HepG2 (cell line): ENCODE results near the gene FRMD8. TPM values are rescaled to one million over a fixed set of nuclear protein-coding genes. Genes with fewer than 3 reads are reported as not detected.

Experiments
- EHMT2 ChIP-seq: fragments of 200-600 bp; sonication (generic); IDR thresholded peaks from 2 replicates; pipeline ENCODE4 v1.7.0; 2017; ENCODE audit warnings: antibody characterized with exemption, low read depth, low read length, borderline replicate concordance
- GLI4 ChIP-seq: sonication (generic); formaldehyde crosslinking; IDR thresholded peaks from 2 replicates; pipeline ENCODE4 v1.5.1; 2020; ENCODE audit warnings: missing genetic modification reagents, mild to moderate bottlenecking, moderate library complexity, borderline replicate concordance
- HMGA1 ChIP-seq: sonication (generic); formaldehyde crosslinking; conservative IDR thresholded peaks from 2 replicates; pipeline ENCODE4 v1.4.0; 2020; ENCODE audit warnings: missing genetic modification reagents
- KMT2A ChIP-seq: sonication (generic); formaldehyde crosslinking; IDR thresholded peaks from 2 replicates; pipeline ENCODE4 v1.4.0; 2020; ENCODE audit warnings: missing genetic modification reagents
- NFIB ChIP-seq: sonication (generic); formaldehyde crosslinking; IDR thresholded peaks from 2 replicates; pipeline ENCODE4 v1.9.0; 2021; ENCODE audit warnings: missing genetic modification reagents, mild to moderate bottlenecking, borderline replicate concordance
- PAF1 ChIP-seq: IDR thresholded peaks from 2 replicates; pipeline ENCODE4 v1.6.1; 2016; ENCODE audit warnings: missing genetic modification reagents, missing compliant biosample characterization
- SKI ChIP-seq: fragments of 450-650 bp; IDR thresholded peaks from one replicate; pipeline ENCODE4 v1.6.1; 2018; ENCODE audit warnings: mild to moderate bottlenecking; ENCODE audit not compliant: partially characterized antibody
- SOX6 ChIP-seq, 2 experiments: fragments of 450-650 bp in 1 of 2; sonication (generic) in 1 of 2; formaldehyde crosslinking in 1 of 2; IDR thresholded peaks; 2 replicates each; pipeline versions ENCODE4 v1.4.0 to v1.6.1; 2017 to 2020; ENCODE audit warnings: antibody characterized with exemption in 1 of 2, mild to moderate bottlenecking in 1 of 2, missing genetic modification reagents in 1 of 2
- YY1 ChIP-seq: IDR thresholded peaks from 2 replicates; pipeline ENCODE4 v1.6.1; 2011; ENCODE audit warnings: low read length, low read depth, moderate library complexity, mild to moderate bottlenecking; ENCODE audit not compliant: insufficient read depth, insufficient replicate concordance
- ZNF274 ChIP-seq: sonication (generic); formaldehyde crosslinking; IDR thresholded peaks from 2 replicates; pipeline ENCODE4 v1.5.1; 2020; ENCODE audit warnings: mild to moderate bottlenecking, missing genetic modification reagents
- ZNF337 ChIP-seq: sonication (generic); formaldehyde crosslinking; IDR thresholded peaks from 2 replicates; pipeline ENCODE4 v1.5.1; 2020; ENCODE audit warnings: missing genetic modification reagents, low read depth, mild to moderate bottlenecking, borderline replicate concordance
- ZNF350 ChIP-seq: sonication (generic); formaldehyde crosslinking; IDR thresholded peaks from 2 replicates; pipeline ENCODE4 v1.4.0; 2020; ENCODE audit warnings: mild to moderate bottlenecking, low read depth, missing genetic modification reagents, borderline replicate concordance
- ZNF605 ChIP-seq: sonication (generic); formaldehyde crosslinking; IDR thresholded peaks from 2 replicates; pipeline ENCODE4 v1.8.0; 2022; ENCODE audit warnings: mild to moderate bottlenecking, missing genetic modification reagents
- polyA plus RNA-seq, 8 experiments: library from polyadenylated mRNA; depleted of rRNA in 3 of 8; stranded (reverse) in 7 of 8; unstranded in 1 of 8; fragments of >200 nt; fragmentation: Illumina TruSeq in 4 of 8; extraction: Trizol in 4 of 8; gene quantifications; 2 replicates each; pipeline versions ENCODE4 v1.2.1 to v1.2.3, GENCODE V29; 2011 to 2016; ENCODE audit warnings: low read depth in 4 of 8, missing spikeins in 1 of 8, mixed read lengths in 1 of 8; ENCODE audit not compliant: insufficient read depth in 1 of 8
- total RNA-seq, 5 experiments: library from RNA; depleted of rRNA; stranded (reverse); fragments of >200 nt; fragmentation: Illumina TruSeq; extraction: Trizol; gene quantifications; 2 replicates each; pipeline ENCODE4 v1.2.3, GENCODE V29; 2016; ENCODE audit warnings: low read depth in 1 of 5
- TF ChIP-seq, protein P1 (sequence below): sonication (generic); formaldehyde crosslinking; IDR thresholded peaks from 2 replicates; pipeline ENCODE4 v1.9.0; 2021; ENCODE audit warnings: missing genetic modification reagents, borderline replicate concordance
- TF ChIP-seq, protein P2 (sequence below): sonication (generic); formaldehyde crosslinking; IDR thresholded peaks from 2 replicates; pipeline ENCODE4 v1.4.0; 2020; ENCODE audit warnings: missing genetic modification reagents
- TF ChIP-seq, protein P3 (sequence below): IDR thresholded peaks from 2 replicates; pipeline ENCODE4 v1.4.0; 2020; ENCODE audit warnings: mild to moderate bottlenecking, missing genetic modification reagents
- TF ChIP-seq, protein P4 (sequence below): sonication (generic); formaldehyde crosslinking; IDR thresholded peaks from 2 replicates; pipeline ENCODE4 v1.4.0; 2020; ENCODE audit warnings: mild to moderate bottlenecking, low read depth, missing genetic modification reagents

Gene FRMD8
- total and polyA plus RNA-seq, 2 of the 13 experiments (the other 11 are each of a cell fraction or from before 2014, with no cell fraction given): 5.8 to 20.6 TPM

- TF ChIP-seq YY1: peak; percentile 77
- no peak for TF ChIP-seq SOX6 (IDR thresholded peaks at IDR 0.05)
- TF ChIP-seq SOX6 (CRISPR knock-in tag; IDR thresholded peaks at IDR 0.05): 0 out of 2 replicates have a peak, but pooled peaks have one; percentile 14
- no peak for TF ChIP-seq NFIB (CRISPR knock-in tag)
- peak; percentile 91 for TF ChIP-seq SKI
- TF ChIP-seq ZNF274 (CRISPR knock-in tag): 0 out of 2 replicates have a peak, but pooled peaks have one; percentile 56
- peak; percentile 56; the same call in 1 of the 2 replicates for TF ChIP-seq ZNF350 (CRISPR knock-in tag)
- peak; percentile 56; the same call in 1 of the 2 replicates for TF ChIP-seq ZNF605
- TF ChIP-seq, protein P1, sequence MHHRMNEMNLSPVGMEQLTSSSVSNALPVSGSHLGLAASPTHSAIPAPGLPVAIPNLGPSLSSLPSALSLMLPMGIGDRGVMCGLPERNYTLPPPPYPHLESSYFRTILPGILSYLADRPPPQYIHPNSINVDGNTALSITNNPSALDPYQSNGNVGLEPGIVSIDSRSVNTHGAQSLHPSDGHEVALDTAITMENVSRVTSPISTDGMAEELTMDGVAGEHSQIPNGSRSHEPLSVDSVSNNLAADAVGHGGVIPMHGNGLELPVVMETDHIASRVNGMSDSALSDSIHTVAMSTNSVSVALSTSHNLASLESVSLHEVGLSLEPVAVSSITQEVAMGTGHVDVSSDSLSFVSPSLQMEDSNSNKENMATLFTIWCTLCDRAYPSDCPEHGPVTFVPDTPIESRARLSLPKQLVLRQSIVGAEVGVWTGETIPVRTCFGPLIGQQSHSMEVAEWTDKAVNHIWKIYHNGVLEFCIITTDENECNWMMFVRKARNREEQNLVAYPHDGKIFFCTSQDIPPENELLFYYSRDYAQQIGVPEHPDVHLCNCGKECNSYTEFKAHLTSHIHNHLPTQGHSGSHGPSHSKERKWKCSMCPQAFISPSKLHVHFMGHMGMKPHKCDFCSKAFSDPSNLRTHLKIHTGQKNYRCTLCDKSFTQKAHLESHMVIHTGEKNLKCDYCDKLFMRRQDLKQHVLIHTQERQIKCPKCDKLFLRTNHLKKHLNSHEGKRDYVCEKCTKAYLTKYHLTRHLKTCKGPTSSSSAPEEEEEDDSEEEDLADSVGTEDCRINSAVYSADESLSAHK: no peak
- TF ChIP-seq GLI4 (CRISPR knock-in tag): no peak
- no peak for TF ChIP-seq ZNF337 (CRISPR knock-in tag)
- TF ChIP-seq, protein P2, sequence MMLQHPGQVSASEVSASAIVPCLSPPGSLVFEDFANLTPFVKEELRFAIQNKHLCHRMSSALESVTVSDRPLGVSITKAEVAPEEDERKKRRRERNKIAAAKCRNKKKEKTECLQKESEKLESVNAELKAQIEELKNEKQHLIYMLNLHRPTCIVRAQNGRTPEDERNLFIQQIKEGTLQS (CRISPR knock-in tag): no peak
- TF ChIP-seq, protein P3, sequence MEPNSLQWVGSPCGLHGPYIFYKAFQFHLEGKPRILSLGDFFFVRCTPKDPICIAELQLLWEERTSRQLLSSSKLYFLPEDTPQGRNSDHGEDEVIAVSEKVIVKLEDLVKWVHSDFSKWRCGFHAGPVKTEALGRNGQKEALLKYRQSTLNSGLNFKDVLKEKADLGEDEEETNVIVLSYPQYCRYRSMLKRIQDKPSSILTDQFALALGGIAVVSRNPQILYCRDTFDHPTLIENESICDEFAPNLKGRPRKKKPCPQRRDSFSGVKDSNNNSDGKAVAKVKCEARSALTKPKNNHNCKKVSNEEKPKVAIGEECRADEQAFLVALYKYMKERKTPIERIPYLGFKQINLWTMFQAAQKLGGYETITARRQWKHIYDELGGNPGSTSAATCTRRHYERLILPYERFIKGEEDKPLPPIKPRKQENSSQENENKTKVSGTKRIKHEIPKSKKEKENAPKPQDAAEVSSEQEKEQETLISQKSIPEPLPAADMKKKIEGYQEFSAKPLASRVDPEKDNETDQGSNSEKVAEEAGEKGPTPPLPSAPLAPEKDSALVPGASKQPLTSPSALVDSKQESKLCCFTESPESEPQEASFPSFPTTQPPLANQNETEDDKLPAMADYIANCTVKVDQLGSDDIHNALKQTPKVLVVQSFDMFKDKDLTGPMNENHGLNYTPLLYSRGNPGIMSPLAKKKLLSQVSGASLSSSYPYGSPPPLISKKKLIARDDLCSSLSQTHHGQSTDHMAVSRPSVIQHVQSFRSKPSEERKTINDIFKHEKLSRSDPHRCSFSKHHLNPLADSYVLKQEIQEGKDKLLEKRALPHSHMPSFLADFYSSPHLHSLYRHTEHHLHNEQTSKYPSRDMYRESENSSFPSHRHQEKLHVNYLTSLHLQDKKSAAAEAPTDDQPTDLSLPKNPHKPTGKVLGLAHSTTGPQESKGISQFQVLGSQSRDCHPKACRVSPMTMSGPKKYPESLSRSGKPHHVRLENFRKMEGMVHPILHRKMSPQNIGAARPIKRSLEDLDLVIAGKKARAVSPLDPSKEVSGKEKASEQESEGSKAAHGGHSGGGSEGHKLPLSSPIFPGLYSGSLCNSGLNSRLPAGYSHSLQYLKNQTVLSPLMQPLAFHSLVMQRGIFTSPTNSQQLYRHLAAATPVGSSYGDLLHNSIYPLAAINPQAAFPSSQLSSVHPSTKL (CRISPR knock-in tag): peak; percentile 4; the same call in 1 of the 2 replicates
- TF ChIP-seq HMGA1 (CRISPR knock-in tag): no peak
- TF ChIP-seq EHMT2: no peak
- TF ChIP-seq PAF1 (CRISPR knock-in tag): peak; percentile 97
- TF ChIP-seq KMT2A (CRISPR knock-in tag): no peak; the same call in none of the 2 replicates
- TF ChIP-seq, protein P4, sequence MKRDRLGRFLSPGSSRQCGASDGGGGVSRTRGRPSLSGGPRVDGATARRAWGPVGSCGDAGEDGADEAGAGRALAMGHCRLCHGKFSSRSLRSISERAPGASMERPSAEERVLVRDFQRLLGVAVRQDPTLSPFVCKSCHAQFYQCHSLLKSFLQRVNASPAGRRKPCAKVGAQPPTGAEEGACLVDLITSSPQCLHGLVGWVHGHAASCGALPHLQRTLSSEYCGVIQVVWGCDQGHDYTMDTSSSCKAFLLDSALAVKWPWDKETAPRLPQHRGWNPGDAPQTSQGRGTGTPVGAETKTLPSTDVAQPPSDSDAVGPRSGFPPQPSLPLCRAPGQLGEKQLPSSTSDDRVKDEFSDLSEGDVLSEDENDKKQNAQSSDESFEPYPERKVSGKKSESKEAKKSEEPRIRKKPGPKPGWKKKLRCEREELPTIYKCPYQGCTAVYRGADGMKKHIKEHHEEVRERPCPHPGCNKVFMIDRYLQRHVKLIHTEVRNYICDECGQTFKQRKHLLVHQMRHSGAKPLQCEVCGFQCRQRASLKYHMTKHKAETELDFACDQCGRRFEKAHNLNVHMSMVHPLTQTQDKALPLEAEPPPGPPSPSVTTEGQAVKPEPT (CRISPR knock-in tag): peak; percentile 21; the same call in 1 of the 2 replicates
These were observed 36.4 kb downstream of the FRMD8 start, which contains the start of gene NEAT1 (continued) for GRCh38 chr11:65422633-65423515.
